Activated CD8-positive, alpha-beta memory T cell treated with anti-CD3 and anti-CD28 coated beads for 48 hours (primary cell): Measurements from ENCODE around the gene WAC.
"Not testable (repeated sequence)": the region's sequence is repeated elsewhere in the genome, so short reads cannot be mapped to it uniquely, and the experiment has no call there.

Experiments used
- DNase-seq, 3 experiments: peaks; one replicate each; pipeline ENCODE4 v3.0.0-alpha.2; 2020; ENCODE audit warnings: low read depth in 2 of 3, low spot score in 2 of 3

WAC gene

GRCh38 chr10:28609636-28610035 is 76.7 kb downstream of the WAC start:
- DNase-seq: not testable (repeated sequence)

DNA sequence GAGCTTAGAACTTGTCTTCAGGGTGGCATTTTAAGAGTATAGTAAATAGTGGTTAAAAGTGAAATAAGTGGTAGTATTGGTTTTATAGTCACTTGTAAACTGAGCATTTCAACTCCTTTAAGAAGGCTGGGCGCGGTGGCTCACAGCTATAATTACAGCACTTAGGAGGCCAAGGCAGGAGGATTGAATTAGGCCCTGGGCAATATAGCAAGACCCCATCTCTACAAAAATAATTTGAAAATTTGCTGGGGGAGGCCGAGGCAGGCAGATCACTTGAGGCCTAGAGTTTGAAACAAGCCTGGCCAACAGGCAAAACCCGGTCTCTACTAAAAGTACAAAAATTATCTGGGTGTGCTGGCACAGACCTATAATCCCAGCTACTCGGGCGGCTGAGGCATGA is 80.0 kb downstream of the WAC start:
- DNase-seq: no peak

- no peak for DNase-seq
Observed at GRCh38 chr10:28616514-28616913, 83.6 kb downstream of the WAC start.

DNA sequence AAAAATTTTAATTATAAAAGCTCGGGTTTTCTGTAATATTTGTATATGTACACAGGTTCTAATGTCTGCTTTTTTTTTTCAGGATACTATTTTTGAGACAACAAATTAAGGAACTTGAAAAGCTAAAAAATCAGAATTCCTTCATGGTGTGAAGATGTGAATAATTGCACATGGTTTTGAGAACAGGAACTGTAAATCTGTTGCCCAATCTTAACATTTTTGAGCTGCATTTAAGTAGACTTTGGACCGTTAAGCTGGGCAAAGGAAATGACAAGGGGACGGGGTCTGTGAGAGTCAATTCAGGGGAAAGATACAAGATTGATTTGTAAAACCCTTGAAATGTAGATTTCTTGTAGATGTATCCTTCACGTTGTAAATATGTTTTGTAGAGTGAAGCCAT is 86.5 kb downstream of the WAC start:
- no peak for DNase-seq

DNA sequence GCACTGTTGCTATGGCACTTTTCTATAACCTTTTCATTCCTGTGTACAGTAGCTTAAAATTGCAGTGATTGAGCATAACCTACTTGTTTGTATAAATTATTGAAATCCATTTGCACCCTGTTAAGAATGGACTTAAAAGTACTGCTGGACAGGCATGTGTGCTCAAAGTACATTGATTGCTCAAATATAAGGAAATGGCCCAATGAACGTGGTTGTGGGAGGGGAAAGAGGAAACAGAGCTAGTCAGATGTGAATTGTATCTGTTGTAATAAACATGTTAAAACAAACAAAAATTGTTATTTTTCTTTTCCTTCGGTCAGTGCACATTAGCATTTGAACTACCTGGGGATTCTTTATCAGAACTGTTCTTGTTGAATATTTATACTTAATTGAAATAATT is 87.3 kb downstream of the WAC start:
- no peak for DNase-seq

DNA sequence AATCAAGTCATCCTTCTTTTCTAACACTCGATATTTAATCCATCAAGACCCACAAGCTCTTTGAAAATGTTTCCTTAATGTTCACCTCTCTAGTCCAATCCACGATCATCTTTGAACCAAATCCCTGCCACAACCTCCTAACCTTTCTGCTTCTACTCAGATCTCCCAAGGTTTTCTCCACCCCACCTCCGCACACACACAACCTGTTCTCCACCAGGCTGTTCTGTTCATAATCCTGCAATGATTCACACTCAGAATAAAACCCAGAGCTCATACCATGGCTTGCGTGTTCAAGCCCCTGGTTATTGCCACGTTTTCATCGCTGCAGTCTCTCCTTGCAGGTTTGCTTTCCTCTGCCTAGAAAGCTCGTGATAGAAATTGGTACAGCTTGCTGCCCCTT is 90.6 kb downstream of the WAC start:
- no peak for DNase-seq

DNA sequence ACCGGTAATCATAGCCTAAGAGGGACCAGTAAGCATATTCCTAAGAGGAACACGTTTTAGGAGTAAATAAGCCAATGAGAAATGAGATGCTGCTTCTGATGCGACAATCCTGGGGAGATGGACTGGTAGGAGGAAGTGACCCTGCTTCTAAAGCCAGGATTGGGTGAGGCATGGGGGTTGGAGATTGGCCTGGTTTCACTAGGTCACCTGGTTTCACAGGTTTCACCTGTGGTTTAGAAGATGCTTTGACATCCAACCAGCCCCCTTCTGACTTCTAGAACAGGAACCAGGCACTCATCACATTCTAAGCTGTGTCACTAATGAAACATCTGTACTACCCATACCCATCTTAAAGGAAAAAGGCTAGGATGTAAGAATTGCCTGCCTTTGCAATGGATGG is 91.4 kb downstream of the WAC start:
- DNase-seq: no peak

DNA sequence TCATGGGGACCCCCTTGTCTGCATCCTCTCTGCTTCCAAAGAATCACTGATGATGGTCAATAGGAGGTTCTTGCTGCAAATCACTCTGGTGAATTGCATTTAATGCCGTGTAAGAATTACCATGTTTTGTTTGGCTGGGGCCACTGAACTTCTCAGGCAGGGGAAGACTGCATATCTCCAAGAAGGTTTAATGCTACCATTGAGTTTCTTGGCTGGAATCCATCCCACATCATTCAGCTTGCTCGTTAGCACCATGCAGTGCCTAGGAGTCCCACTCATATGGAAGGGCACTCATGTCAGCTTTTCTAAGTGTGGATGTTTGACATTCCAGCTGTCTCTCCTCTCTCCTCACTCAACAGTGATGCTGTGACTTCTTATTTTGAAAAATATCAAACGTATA is 94.2 kb downstream of the WAC start:
- no peak for DNase-seq

- DNase-seq: peak; percentile 10 to 48 (median 27)
Observed at GRCh38 chr10:28628184-28628893, 95.4 kb downstream of the WAC start.

- DNase-seq: no peak
Observed at GRCh38 chr10:28631896-28632583, 99.1 kb downstream of the WAC start.

DNA sequence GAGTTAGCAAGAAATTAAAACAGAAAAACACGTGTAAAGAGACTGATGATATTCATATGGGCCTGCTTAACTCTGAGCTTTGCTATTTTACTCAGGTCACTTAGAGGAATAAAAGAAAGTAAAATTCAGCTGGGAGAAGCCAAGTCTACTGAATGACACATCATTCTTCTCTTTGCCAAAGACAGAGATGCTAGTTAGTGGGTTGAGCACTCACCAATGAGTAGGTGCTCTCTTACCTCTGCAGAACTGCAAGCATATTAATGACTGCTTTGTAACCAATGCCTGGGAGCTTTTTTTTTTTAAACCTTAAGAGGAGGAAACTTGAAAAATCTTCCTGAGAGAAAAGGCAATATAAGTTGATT is 99.6 kb downstream of the WAC start:
- no peak for DNase-seq

GRCh38 chr10:28633750-28634149 is 100.8 kb downstream of the WAC start:
- DNase-seq: no peak

GRCh38 chr10:28637346-28637745 is 104.4 kb downstream of the WAC start:
- DNase-seq: no peak

- DNase-seq: no peak
Observed at GRCh38 chr10:28638392-28638791, 105.5 kb downstream of the WAC start.

- no peak for DNase-seq
Observed at GRCh38 chr10:28640551-28640950, 107.6 kb downstream of the WAC start.

- DNase-seq: no peak
Observed at GRCh38 chr10:28644647-28645046, 111.7 kb downstream of the WAC start.

GRCh38 chr10:28652106-28652505 is 119.2 kb downstream of the WAC start:
- DNase-seq: no peak

- DNase-seq: no peak
Observed at GRCh38 chr10:28652703-28653102, 119.8 kb downstream of the WAC start.

GRCh38 chr10:28658824-28659223 is 125.9 kb downstream of the WAC start:
- not testable (repeated sequence) for DNase-seq

- DNase-seq: no peak
Observed at GRCh38 chr10:28661035-28661434, 128.1 kb downstream of the WAC start.

DNA sequence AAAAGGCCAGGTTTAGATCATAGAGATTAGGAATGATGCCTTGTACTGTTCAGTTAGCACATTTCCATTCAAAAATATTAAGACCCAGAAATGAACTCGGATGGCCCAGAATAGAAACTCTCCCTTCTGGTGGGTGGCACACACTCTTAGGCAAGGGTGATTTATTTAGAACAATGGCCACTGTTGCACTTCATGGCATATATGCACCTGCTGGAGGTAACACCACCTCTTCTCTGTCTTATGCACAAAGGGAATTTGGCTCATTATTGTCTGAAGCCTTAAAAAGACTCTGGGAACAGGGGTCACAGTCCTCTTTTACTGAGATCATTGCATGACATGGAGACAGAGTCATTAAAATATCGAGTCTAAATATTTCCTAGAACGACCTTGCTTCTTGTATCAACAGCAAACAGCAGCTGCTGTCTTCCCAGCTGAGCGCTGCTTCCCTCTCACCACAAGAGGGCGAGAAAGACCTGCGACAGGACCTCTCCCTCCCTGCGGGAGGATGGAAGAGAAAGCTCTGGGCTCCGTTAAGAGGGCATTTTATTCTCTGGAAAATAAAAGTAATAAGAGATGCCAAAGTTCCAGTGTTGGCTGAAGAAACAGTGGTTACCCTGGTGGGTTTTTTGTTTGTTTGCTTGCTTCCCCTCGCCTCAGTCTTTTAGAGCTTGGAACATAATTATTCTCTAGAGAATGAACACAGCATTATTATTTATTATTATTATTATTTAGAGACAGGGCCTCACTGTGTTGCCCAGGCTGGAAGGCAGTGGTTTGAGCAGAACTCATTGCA is 130.9 kb downstream of the WAC start:
- peak in 1 of 3 experiments; percentile 6 for DNase-seq

DNA sequence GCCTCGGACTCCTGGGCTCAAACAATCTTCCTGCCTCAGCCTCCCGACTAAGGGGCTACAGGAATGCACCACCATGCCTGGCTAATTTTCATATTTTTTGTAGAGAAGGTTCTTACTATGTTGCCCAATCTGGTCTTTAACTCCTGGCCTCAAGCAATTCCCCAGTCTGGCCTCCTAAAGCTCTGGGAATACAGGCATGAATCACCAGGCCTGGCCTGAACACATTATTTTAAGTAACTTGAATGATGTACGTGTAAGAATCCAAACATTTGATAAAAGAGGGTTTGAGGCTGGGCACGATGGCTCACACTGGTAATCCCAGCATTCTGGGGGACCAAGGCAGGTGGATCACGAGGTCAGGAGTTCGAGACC is 131.4 kb downstream of the WAC start:
- DNase-seq: no peak
